ENCODE data around the gene PACSIN2. TPM values are rescaled to one million over a fixed set of nuclear protein-coding genes. Genes with fewer than 3 reads are reported as not detected.

The PACSIN2 gene
- total RNA-seq, 1 experiment from 2014 or later, result 60.2 TPM

- intact Hi-C loops (cut with micrococcal nuclease; ENCODE audit: unreplicated experiment) (no loop called here), in situ Hi-C loops (cut with HindIII; ENCODE audit: low pct_unique_long_range_greater_than_20kb, low sequenced_read_pairs) (no loop called here)
- no peak overlapping the region for H3K27ac ChIP-seq (ENCODE audit: low read length)
- TF ChIP-seq REST (IDR thresholded peaks at IDR 0.05; ENCODE audit: insufficient read depth in 1 of 2, low read depth in 2 of 2, low read length in 1 of 2) (no peak), POLR2AphosphoS5 (IDR thresholded peaks at IDR 0.05; ENCODE audit: low read depth, low read length) (no peak), TCF7L2 (IDR thresholded peaks at IDR 0.05; ENCODE audit: low read depth, low read length) (no peak), SIN3A (IDR thresholded peaks at IDR 0.05; ENCODE audit: borderline replicate concordance, insufficient read depth, low read depth, low read length) (no peak)
- TF ChIP-seq, protein P1, sequence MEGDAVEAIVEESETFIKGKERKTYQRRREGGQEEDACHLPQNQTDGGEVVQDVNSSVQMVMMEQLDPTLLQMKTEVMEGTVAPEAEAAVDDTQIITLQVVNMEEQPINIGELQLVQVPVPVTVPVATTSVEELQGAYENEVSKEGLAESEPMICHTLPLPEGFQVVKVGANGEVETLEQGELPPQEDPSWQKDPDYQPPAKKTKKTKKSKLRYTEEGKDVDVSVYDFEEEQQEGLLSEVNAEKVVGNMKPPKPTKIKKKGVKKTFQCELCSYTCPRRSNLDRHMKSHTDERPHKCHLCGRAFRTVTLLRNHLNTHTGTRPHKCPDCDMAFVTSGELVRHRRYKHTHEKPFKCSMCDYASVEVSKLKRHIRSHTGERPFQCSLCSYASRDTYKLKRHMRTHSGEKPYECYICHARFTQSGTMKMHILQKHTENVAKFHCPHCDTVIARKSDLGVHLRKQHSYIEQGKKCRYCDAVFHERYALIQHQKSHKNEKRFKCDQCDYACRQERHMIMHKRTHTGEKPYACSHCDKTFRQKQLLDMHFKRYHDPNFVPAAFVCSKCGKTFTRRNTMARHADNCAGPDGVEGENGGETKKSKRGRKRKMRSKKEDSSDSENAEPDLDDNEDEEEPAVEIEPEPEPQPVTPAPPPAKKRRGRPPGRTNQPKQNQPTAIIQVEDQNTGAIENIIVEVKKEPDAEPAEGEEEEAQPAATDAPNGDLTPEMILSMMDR (IDR thresholded peaks at IDR 0.05), result no peak
- no TSS peak for BruUV-seq (replicated peaks)
- CTCF ChIA-PET, result no interaction called here
- POLR2A ChIA-PET, result no interaction called here
- DNase-seq (ENCODE audit: low read depth, low spot score) (no peak), ATAC-seq (no peak)
- H3K4me3 ChIP-seq (ENCODE audit: low read depth in 2 of 2, low read length in 2 of 2), result no peak overlapping the region
- no peaks in the 10 kb centered on the region for H3K36me3 ChIP-seq (ENCODE audit: control insufficient read depth, insufficient read depth, low read length)
- no peaks in the 10 kb centered on the region for H3K9me3 ChIP-seq (ENCODE audit: control insufficient read depth, insufficient read depth, low read depth, low read length)
- no peaks in the 10 kb centered on the region for H3K27me3 ChIP-seq (ENCODE audit: control insufficient read depth, insufficient read depth, low read length)
- H3K4me1 ChIP-seq (ENCODE audit: control insufficient read depth, insufficient read depth, low read length), result peaks cover 28% of the 10 kb centered on the region
Observed at GRCh38 chr22:42964994-42965699, 49.8 kb downstream of the PACSIN2 start.

DNA sequence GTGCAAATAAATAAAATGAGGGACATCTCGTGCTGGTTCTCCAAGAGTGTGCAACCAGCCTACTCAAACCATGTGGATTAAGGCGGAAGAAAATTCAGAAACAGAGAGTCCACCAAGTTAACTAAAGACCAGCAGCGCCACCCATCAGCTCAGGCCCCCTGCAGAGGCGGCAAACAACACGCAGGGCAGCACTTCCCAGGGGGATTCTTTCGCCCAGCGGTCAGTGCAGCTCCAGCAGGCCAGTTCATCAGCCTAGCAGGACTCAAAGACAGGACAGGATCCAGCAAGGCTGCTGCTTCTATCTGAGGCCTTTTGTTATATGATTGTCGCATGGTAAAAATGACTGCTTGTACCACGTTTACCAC lies 51.7 kb downstream of the PACSIN2 start:
- BruUV-seq (replicated peaks), result no TSS peak
- intact Hi-C loops (cut with micrococcal nuclease; ENCODE audit: unreplicated experiment) (no loop called here), in situ Hi-C loops (cut with HindIII; ENCODE audit: low pct_unique_long_range_greater_than_20kb, low sequenced_read_pairs) (no loop called here)
- TF ChIP-seq REST (IDR thresholded peaks at IDR 0.05; ENCODE audit: insufficient read depth in 1 of 2, low read depth in 2 of 2, low read length in 1 of 2) (no peak), SIN3A (IDR thresholded peaks at IDR 0.05; ENCODE audit: borderline replicate concordance, insufficient read depth, low read depth, low read length) (no peak), TCF7L2 (IDR thresholded peaks at IDR 0.05; ENCODE audit: low read depth, low read length) (no peak), POLR2AphosphoS5 (IDR thresholded peaks at IDR 0.05; ENCODE audit: low read depth, low read length) (no peak)
- TF ChIP-seq, protein P1 (IDR thresholded peaks at IDR 0.05), result no peak
- DNase-seq (ENCODE audit: low read depth, low spot score), result no peak
- Histone ChIP-seq H3K27ac (ENCODE audit: low read length) (peak overlapping the region; percentile 35), H3K4me3 (ENCODE audit: low read depth in 2 of 2, low read length in 2 of 2) (no peak overlapping the region), H3K36me3 (ENCODE audit: control insufficient read depth, insufficient read depth, low read length) (no peaks in the 10 kb centered on the region), H3K27me3 (ENCODE audit: control insufficient read depth, insufficient read depth, low read length) (no peaks in the 10 kb centered on the region), H3K9me3 (ENCODE audit: control insufficient read depth, insufficient read depth, low read depth, low read length) (no peaks in the 10 kb centered on the region), H3K4me1 (ENCODE audit: control insufficient read depth, insufficient read depth, low read length) (peaks cover 36% of the 10 kb centered on the region)
- POLR2A ChIA-PET, result interaction anchor here (0.6 kb wide), 1 partner anchor 12 kb away, joined by 4 read pairs; no protein-coding TSS in a partner anchor
- ATAC-seq, result no peak
- CTCF ChIA-PET, result no interaction called here
